ENCODE measurements around the gene LARGE1. TPM values are rescaled to one million over a fixed set of nuclear protein-coding genes. Genes with fewer than 3 reads are reported as not detected.
A peak's percentile ranks its signal among the peaks of the same experiment; 100 is the strongest.

The LARGE1 gene
- total and polyA plus RNA-seq, 5 donors = 23.8 to 100.0 (median 73.1) TPM

- intact Hi-C loops (cut with DNase I) = loop anchor here in 1 of 4 donors (10.0 kb wide), 1 partner anchor 604 kb away; no protein-coding TSS in a partner anchor
- no peak overlapping the region for H3K4me3 ChIP-seq (ENCODE audit: low read length)
Observed at GRCh38 chr22:33510429-33510904, 409.8 kb downstream of the LARGE1 start.

GRCh38 chr22:33504941-33505625 is 415.2 kb downstream of the LARGE1 start:
- Histone ChIP-seq H3K4me1 (ENCODE audit: control insufficient read depth, insufficient read depth, low read length) (peaks cover 2% of the 10 kb centered on the region), H3K27me3 (ENCODE audit: control insufficient read depth, insufficient read depth) (no peaks in the 10 kb centered on the region), H3K4me3 (ENCODE audit: low read length) (no peak overlapping the region), H3K9me3 (ENCODE audit: control insufficient read depth, low read length) (no peaks in the 10 kb centered on the region), H3K27ac (ENCODE audit: low read length) (no peak overlapping the region)
- ATAC-seq (no peak), DNase-seq (no peak)
- WGBS = 85% methylated on average over 7 of the region's 7 CpGs
- intact Hi-C loops (cut with DNase I) = no loop called here

More at GRCh38 chr22:33510429-33510904, 409.8 kb downstream of the LARGE1 start:
- no peaks in the 10 kb centered on the region for H3K27me3 ChIP-seq (ENCODE audit: control insufficient read depth, insufficient read depth)
- peaks cover 2% of the 10 kb centered on the region for H3K4me1 ChIP-seq (ENCODE audit: control insufficient read depth, insufficient read depth, low read length)
- no peak for DNase-seq
- H3K27ac ChIP-seq (ENCODE audit: low read length) = no peak overlapping the region
- no peaks in the 10 kb centered on the region for H3K9me3 ChIP-seq (ENCODE audit: control insufficient read depth, low read length)
- 96% methylated on average over 6 of the region's 6 CpGs for WGBS
- ATAC-seq = no peak

GRCh38 chr22:33496112-33496511 is 424.2 kb downstream of the LARGE1 start:
- intact Hi-C loops (cut with DNase I) = no loop called here
- Histone ChIP-seq H3K9me3 (ENCODE audit: control insufficient read depth, low read length) (no peaks in the 10 kb centered on the region), H3K27me3 (ENCODE audit: control insufficient read depth, insufficient read depth) (no peaks in the 10 kb centered on the region), H3K4me3 (ENCODE audit: low read length) (no peak overlapping the region), H3K4me1 (ENCODE audit: control insufficient read depth, insufficient read depth, low read length) (peaks cover 4% of the 10 kb centered on the region), H3K27ac (ENCODE audit: low read length) (no peak overlapping the region)
- WGBS = 90% methylated on average over 5 of the region's 5 CpGs
- ATAC-seq (no peak), DNase-seq (no peak)

GRCh38 chr22:33493476-33494205 is 426.6 kb downstream of the LARGE1 start:
- intact Hi-C loops (cut with DNase I) = no loop called here
- Histone ChIP-seq H3K4me1 (ENCODE audit: control insufficient read depth, insufficient read depth, low read length) (peaks cover 4% of the 10 kb centered on the region), H3K9me3 (ENCODE audit: control insufficient read depth, low read length) (no peaks in the 10 kb centered on the region), H3K27me3 (ENCODE audit: control insufficient read depth, insufficient read depth) (no peaks in the 10 kb centered on the region), H3K4me3 (ENCODE audit: low read length) (no peak overlapping the region), H3K27ac (ENCODE audit: low read length) (no peak overlapping the region)
- no peak for DNase-seq
- no peak for ATAC-seq
- 85% methylated on average over 4 of the region's 4 CpGs for WGBS

- Histone ChIP-seq H3K27ac (ENCODE audit: low read length) (no peak overlapping the region), H3K27me3 (ENCODE audit: control insufficient read depth, insufficient read depth) (no peaks in the 10 kb centered on the region), H3K4me1 (ENCODE audit: control insufficient read depth, insufficient read depth, low read length) (peaks cover 8% of the 10 kb centered on the region), H3K4me3 (ENCODE audit: low read length) (no peak overlapping the region), H3K9me3 (ENCODE audit: control insufficient read depth, low read length) (no peaks in the 10 kb centered on the region)
- no peak for DNase-seq
- intact Hi-C loops (cut with DNase I) = no loop called here
- 27% methylated on average over 4 of the region's 4 CpGs for WGBS
- ATAC-seq = peak in 1 of 2 donors; percentile 23
Observed at GRCh38 chr22:33492210-33492651, 428.0 kb downstream of the LARGE1 start.

- H3K27ac ChIP-seq (ENCODE audit: low read length) = no peak overlapping the region
- 86% methylated on average over 6 of the region's 6 CpGs for WGBS
- H3K4me3 ChIP-seq (ENCODE audit: low read length) = no peak overlapping the region
- no peaks in the 10 kb centered on the region for H3K27me3 ChIP-seq (ENCODE audit: control insufficient read depth, insufficient read depth)
- intact Hi-C loops (cut with DNase I) = no loop called here
- H3K4me1 ChIP-seq (ENCODE audit: control insufficient read depth, insufficient read depth, low read length) = peaks cover 7% of the 10 kb centered on the region
- DNase-seq (no peak), ATAC-seq (no peak)
- no peaks in the 10 kb centered on the region for H3K9me3 ChIP-seq (ENCODE audit: control insufficient read depth, low read length)
Observed at GRCh38 chr22:33487041-33487716, 433.1 kb downstream of the LARGE1 start.

GRCh38 chr22:33481550-33481949 is 438.7 kb downstream of the LARGE1 start:
- no peak overlapping the region for H3K4me3 ChIP-seq (ENCODE audit: low read length)
- WGBS = 95% methylated on average over 5 of the region's 5 CpGs

GRCh38 chr22:33477120-33478111 is 442.9 kb downstream of the LARGE1 start:
- intact Hi-C loops (cut with DNase I) = no loop called here
- 67% methylated on average over 13 of the region's 13 CpGs for WGBS
- no peak overlapping the region for H3K4me3 ChIP-seq (ENCODE audit: low read length)
- H3K27ac ChIP-seq (ENCODE audit: low read length) = no peak overlapping the region
- DNase-seq (no peak), ATAC-seq (peak in 1 of 2 donors; percentile 22)
- H3K9me3 ChIP-seq (ENCODE audit: control insufficient read depth, low read length) = no peaks in the 10 kb centered on the region
- H3K4me1 ChIP-seq (ENCODE audit: control insufficient read depth, insufficient read depth, low read length) = no peaks in the 10 kb centered on the region
- no peaks in the 10 kb centered on the region for H3K27me3 ChIP-seq (ENCODE audit: control insufficient read depth, insufficient read depth)

More at GRCh38 chr22:33481550-33481949, 438.7 kb downstream of the LARGE1 start:
- intact Hi-C loops (cut with DNase I) = no loop called here
- Histone ChIP-seq H3K27me3 (ENCODE audit: control insufficient read depth, insufficient read depth) (no peaks in the 10 kb centered on the region), H3K4me1 (ENCODE audit: control insufficient read depth, insufficient read depth, low read length) (no peaks in the 10 kb centered on the region), H3K27ac (ENCODE audit: low read length) (no peak overlapping the region), H3K9me3 (ENCODE audit: control insufficient read depth, low read length) (no peaks in the 10 kb centered on the region)
- ATAC-seq (no peak), DNase-seq (no peak)

- no peak for ATAC-seq
- WGBS = 82% methylated on average over 13 of the region's 13 CpGs
- H3K9me3 ChIP-seq (ENCODE audit: control insufficient read depth, low read length) = no peaks in the 10 kb centered on the region
- intact Hi-C loops (cut with DNase I) = no loop called here
- DNase-seq = no peak
- no peak overlapping the region for H3K27ac ChIP-seq (ENCODE audit: low read length)
- no peaks in the 10 kb centered on the region for H3K27me3 ChIP-seq (ENCODE audit: control insufficient read depth, insufficient read depth)
- H3K4me1 ChIP-seq (ENCODE audit: control insufficient read depth, insufficient read depth, low read length) = no peaks in the 10 kb centered on the region
- H3K4me3 ChIP-seq (ENCODE audit: low read length) = no peak overlapping the region
Observed at GRCh38 chr22:33476716-33477115, 443.6 kb downstream of the LARGE1 start.

GRCh38 chr22:33476206-33476605 is 444.1 kb downstream of the LARGE1 start:
- ATAC-seq = no peak
- no peak overlapping the region for H3K27ac ChIP-seq (ENCODE audit: low read length)
- intact Hi-C loops (cut with DNase I) = no loop called here
- H3K4me3 ChIP-seq (ENCODE audit: low read length) = no peak overlapping the region
- 95% methylated on average over 4 of the region's 4 CpGs for WGBS
- DNase-seq = no peak
- H3K9me3 ChIP-seq (ENCODE audit: control insufficient read depth, low read length) = no peaks in the 10 kb centered on the region
- no peaks in the 10 kb centered on the region for H3K27me3 ChIP-seq (ENCODE audit: control insufficient read depth, insufficient read depth)
- H3K4me1 ChIP-seq (ENCODE audit: control insufficient read depth, insufficient read depth, low read length) = no peaks in the 10 kb centered on the region

Data from right cardiac atrium (tissue), 5 donors.